H9 (cell line): ENCODE measurements around the gene SRPK2. TPM values are rescaled to one million over a fixed set of nuclear protein-coding genes. Genes with fewer than 3 reads are reported as not detected.

Experiments used
- DNase-seq: peaks from one replicate; pipeline ENCODE4 v3.0.0-alpha.2; 2017
- H2AFZ ChIP-seq: one replicate; pipeline ENCODE4 v1.6.1; 2013; ENCODE audit warnings: mild to moderate bottlenecking, low read length, control low read depth, moderate library complexity
- H2AK5ac ChIP-seq: 2 replicates; pipeline ENCODE4 v1.6.1; 2013; ENCODE audit warnings: low read length, control low read depth, mixed read lengths; ENCODE audit not compliant: insufficient read length
- H2BK120ac ChIP-seq: one replicate; pipeline ENCODE4 v1.6.1; 2013; ENCODE audit warnings: low read depth, mild to moderate bottlenecking, low read length, control low read depth, inconsistent platforms; ENCODE audit not compliant: poor library complexity, severe bottlenecking
- H2BK12ac ChIP-seq: 2 replicates; pipeline ENCODE4 v1.6.1; 2013; ENCODE audit warnings: low read length, control low read depth, mixed read lengths, low read depth; ENCODE audit not compliant: insufficient read length
- H2BK15ac ChIP-seq: 2 replicates; pipeline ENCODE4 v1.6.1; 2013; ENCODE audit warnings: low read depth, low read length, control low read depth
- H2BK20ac ChIP-seq: one replicate; pipeline ENCODE4 v1.6.1; 2013; ENCODE audit warnings: low read depth, mild to moderate bottlenecking, low read length, control low read depth, inconsistent platforms; ENCODE audit not compliant: poor library complexity, severe bottlenecking
- H2BK5ac ChIP-seq: 2 replicates; pipeline ENCODE4 v1.6.1; 2013; ENCODE audit warnings: low read length, control low read depth, mixed read lengths; ENCODE audit not compliant: insufficient read length
- H3K14ac ChIP-seq: 2 replicates; pipeline ENCODE4 v1.6.1; 2013; ENCODE audit warnings: low read length, control low read depth; ENCODE audit not compliant: insufficient read depth
- H3K18ac ChIP-seq: 2 replicates; pipeline ENCODE4 v1.6.1; 2013; ENCODE audit warnings: low read depth, mild to moderate bottlenecking, mixed read lengths, low read length, control low read depth; ENCODE audit not compliant: insufficient read length
- H3K23ac ChIP-seq: 2 replicates; pipeline ENCODE4 v1.6.1; 2013; ENCODE audit warnings: low read length, control low read depth, mixed read lengths, low read depth; ENCODE audit not compliant: insufficient read length
- H3K23me2 ChIP-seq: 2 replicates; pipeline ENCODE4 v1.6.1; 2013; ENCODE audit warnings: low read depth, mild to moderate bottlenecking, mixed read lengths, low read length, control low read depth; ENCODE audit not compliant: insufficient read length, poor library complexity, severe bottlenecking
- H3K27ac ChIP-seq: 2 replicates; pipeline ENCODE4 v1.5.1; 2013; ENCODE audit warnings: low read length, control low read depth, mixed read lengths, low read depth; ENCODE audit not compliant: insufficient read length
- H3K27me3 ChIP-seq: 2 replicates; pipeline ENCODE4 v1.6.1; 2013; ENCODE audit warnings: low read length, control low read depth, inconsistent platforms; ENCODE audit not compliant: insufficient read depth
- H3K4ac ChIP-seq: 2 replicates; pipeline ENCODE4 v1.6.1; 2013; ENCODE audit warnings: low read depth, mild to moderate bottlenecking, control low read depth, inconsistent platforms, low read length, moderate library complexity
- H3K4me1 ChIP-seq: 2 replicates; pipeline ENCODE4 v1.6.1; 2013; ENCODE audit warnings: low read length, control low read depth, inconsistent platforms; ENCODE audit not compliant: insufficient read depth
- H3K4me2 ChIP-seq: 2 replicates; pipeline ENCODE4 v1.6.1; 2013; ENCODE audit warnings: low read length, control low read depth, mixed read lengths; ENCODE audit not compliant: insufficient read length, insufficient read depth
- H3K56ac ChIP-seq: 2 replicates; pipeline ENCODE4 v1.6.1; 2013; ENCODE audit warnings: low read depth, mild to moderate bottlenecking, mixed read lengths, low read length, control low read depth; ENCODE audit not compliant: insufficient read length
- H3K79me1 ChIP-seq: 2 replicates; pipeline ENCODE4 v1.6.1; 2013; ENCODE audit warnings: low read depth, mild to moderate bottlenecking, moderate library complexity, low read length, control low read depth, inconsistent platforms; ENCODE audit not compliant: insufficient read depth, poor library complexity, severe bottlenecking
- H3K79me2 ChIP-seq: 2 replicates; pipeline ENCODE4 v1.6.1; 2013; ENCODE audit warnings: low read length, control low read depth, inconsistent platforms; ENCODE audit not compliant: insufficient read depth
- H3K9ac ChIP-seq: 2 replicates; pipeline ENCODE4 v1.6.1; 2013; ENCODE audit warnings: low read length, control low read depth, mixed read lengths; ENCODE audit not compliant: insufficient read length; ENCODE audit errors: extremely low read depth
- H3K9me3 ChIP-seq: one replicate; pipeline ENCODE4 v1.6.1; 2013; ENCODE audit warnings: low read depth, low read length, inconsistent platforms; ENCODE audit not compliant: control insufficient read depth
- H3T11ph ChIP-seq: one replicate; pipeline ENCODE4 v1.6.1; 2013; ENCODE audit warnings: mild to moderate bottlenecking, low read length, control low read depth, inconsistent platforms
- H4K20me1 ChIP-seq: one replicate; pipeline ENCODE4 v1.6.1; 2013; ENCODE audit not compliant: control insufficient read depth, insufficient read length, insufficient read depth
- H4K5ac ChIP-seq: 2 replicates; pipeline ENCODE4 v1.6.1; 2013; ENCODE audit warnings: low read depth, mild to moderate bottlenecking, mixed read lengths, low read length, control low read depth; ENCODE audit not compliant: insufficient read length
- H4K8ac ChIP-seq: replicated peaks from 2 replicates; pipeline ENCODE4 v1.6.1; 2013; ENCODE audit warnings: low read length, control low read depth, mixed read lengths, low read depth; ENCODE audit not compliant: insufficient read length
- H4K91ac ChIP-seq: 2 replicates; pipeline ENCODE4 v1.6.1; 2013; ENCODE audit warnings: low read depth, mild to moderate bottlenecking, moderate library complexity, mixed read lengths, low read length, control low read depth; ENCODE audit not compliant: insufficient read length
- H3K27ac Mint-ChIP-seq, 3 experiments: 2 replicates in 2 of 3; 3 replicates in 1 of 3; pipeline ENCODE4 v1.8.0; 2020 to 2021; ENCODE audit warnings: mixed read lengths in 3 of 3, mild to moderate bottlenecking in 1 of 3, moderate library complexity in 1 of 3
- H3K27me3 Mint-ChIP-seq: 2 replicates; pipeline ENCODE4 v1.8.0; 2021; ENCODE audit warnings: low read depth, mild to moderate bottlenecking, moderate library complexity, mixed read lengths
- H3K36me3 Mint-ChIP-seq, 3 experiments: 2 replicates in 2 of 3; 3 replicates in 1 of 3; pipeline ENCODE4 v1.8.0; 2020 to 2021; ENCODE audit warnings: low read depth in 3 of 3, mixed read lengths in 3 of 3; ENCODE audit not compliant: insufficient read depth in 1 of 3
- H3K4me1 Mint-ChIP-seq, 2 experiments: 2 replicates each; pipeline ENCODE4 v1.8.0; 2020; ENCODE audit warnings: mixed read lengths in 2 of 2
- H3K4me3 Mint-ChIP-seq, 2 experiments: 2 replicates in 1 of 2; 3 replicates in 1 of 2; pipeline ENCODE4 v1.8.0; 2020 to 2021; ENCODE audit warnings: mild to moderate bottlenecking in 2 of 2, mixed read lengths in 2 of 2, moderate library complexity in 1 of 2
- H3K9me3 Mint-ChIP-seq, 2 experiments: 2 replicates in 1 of 2; 3 replicates in 1 of 2; pipeline ENCODE4 v1.8.0; 2020; ENCODE audit warnings: mild to moderate bottlenecking in 2 of 2, mixed read lengths in 2 of 2, moderate library complexity in 1 of 2
- CTCF ChIP-seq: fragments of 200-600 bp; sonication (generic); conservative IDR thresholded peaks from 3 replicates; pipeline ENCODE4 v1.8.0; 2021; ENCODE audit warnings: antibody characterized with exemption, mild to moderate bottlenecking
- WGBS: extraction: QIAGEN DNeasy Blood & Tissue Kit; methylation state at CpG from one replicate; pipeline ENCODE4 v1.1.7; 2013; ENCODE audit warnings: missing lambda C conversion rate, low lambda C conversion rate, mixed read lengths; ENCODE audit not compliant: insufficient read length; ENCODE audit errors: extremely low coverage; 5-methylcytosine and 5-hydroxymethylcytosine counted together
- total RNA-seq: library from RNA; stranded (reverse); gene quantifications from 2 replicates; pipeline ENCODE4 v1.2.1, GENCODE V29; 2021

Gene SRPK2
- total RNA-seq, 1 experiment from 2014 or later, result 41.1 TPM

- H4K5ac ChIP-seq, result no peak overlapping the region
- H3T11ph ChIP-seq, result no peak overlapping the region
- Mint-ChIP-seq H3K4me1 (peaks cover 0 to 3% of the 10 kb centered on the region in 2 experiments; a peak in 1 of 4 replicates), H3K9me3 (no peaks in the 10 kb centered on the region), H3K36me3 (peaks cover under 1 to 5% (median 2%) of the 10 kb centered on the region in 3 experiments; a peak in 4 of 7 replicates), H3K27me3 (no peaks in the 10 kb centered on the region), H3K27ac (peak overlapping the region in 1 of 3 experiments; percentile 58; a peak in 2 of 7 replicates), H3K4me3 (no peak overlapping the region)
- no peaks in the 10 kb centered on the region; the same call in 1 of the 2 replicates for H3K4me1 ChIP-seq
- H3K9me3 ChIP-seq, result no peaks in the 10 kb centered on the region
- no peak overlapping the region for H3K18ac ChIP-seq
- no peak overlapping the region for H2BK20ac ChIP-seq
- no peak overlapping the region for H3K56ac ChIP-seq
- no peak overlapping the region for H3K27ac ChIP-seq
- no peak overlapping the region for H4K91ac ChIP-seq
- no peak for TF ChIP-seq CTCF
- WGBS, result no CpG with 5 or more reads among the region's 2 CpGs
- H3K79me1 ChIP-seq, result peaks cover 10% of the 10 kb centered on the region
- H3K4me2 ChIP-seq, result no peak overlapping the region
- peaks cover 11% of the 10 kb centered on the region; the same call in 1 of the 2 replicates for H3K79me2 ChIP-seq
- DNase-seq, result no peak
- H3K9ac ChIP-seq, result no peak overlapping the region
- H4K8ac ChIP-seq, result no peak overlapping the region
- H2BK15ac ChIP-seq, result no peak overlapping the region
- H2AFZ ChIP-seq, result no peak overlapping the region
- no peaks in the 10 kb centered on the region for H3K27me3 ChIP-seq
- no peak overlapping the region for H2BK5ac ChIP-seq
- H2BK12ac ChIP-seq, result no peak overlapping the region
- no peak overlapping the region for H3K4ac ChIP-seq
- no peaks in the 10 kb centered on the region for H4K20me1 ChIP-seq
- H3K14ac ChIP-seq, result no peak overlapping the region
- no peak overlapping the region for H2AK5ac ChIP-seq
- no peak overlapping the region for H3K23ac ChIP-seq
- H3K23me2 ChIP-seq, result no peaks in the 10 kb centered on the region
- no peak overlapping the region for H2BK120ac ChIP-seq
Measured at GRCh38 chr7:105316578-105317344, 72.0 kb downstream of the SRPK2 start.
